ENCODE measurements around the gene TNIP3. TPM values are rescaled to one million over a fixed set of nuclear protein-coding genes. Genes with fewer than 3 reads are reported as not detected.

The TNIP3 gene
- total RNA-seq, 5 donors from 2014 or later (not counting 1 experiment from before 2014, with no cell fraction given): 1.2 to 2.0 (median 1.2) TPM

- no peaks in the 10 kb centered on the region for H3K9me3 ChIP-seq
- ATAC-seq (replicated peaks in 1 of 4): no peak
- ChIA-PET POLR2A (interaction anchor here (0.6 to 0.7 kb wide), 2 partner anchors 680 to 943 kb away, joined by 3 read pairs; no protein-coding TSS in a partner anchor), CTCF (interaction anchor here (0.6 to 0.8 kb wide), 4 partner anchors 20 to 1207 kb away, joined by 3 read pairs; partner anchors contain the start of gene NDNF (in 1 of the 2))
- peaks cover 0 to 3% of the 10 kb centered on the region in 2 experiments for H3K4me1 ChIP-seq (ENCODE audit: control insufficient read depth in 1 of 2, extremely low read depth in 1 of 2, insufficient read depth in 2 of 2, low read length in 2 of 2)
- H3K4me3 ChIP-seq (ENCODE audit: control insufficient read depth in 1 of 2, extremely low read depth in 1 of 2, low read length in 1 of 2): no peak overlapping the region
- H3K27ac ChIP-seq (ENCODE audit: low read length): no peak overlapping the region
- Mint-ChIP-seq H3K27ac (no peak overlapping the region), H3K27me3 (no peaks in the 10 kb centered on the region), H3K4me3 (no peak overlapping the region), H3K9me3 (no peaks in the 10 kb centered on the region), H3K4me1 (peaks cover 0 to 2% (median 0%) of the 10 kb centered on the region in 3 donors), H3K36me3 (no peaks in the 10 kb centered on the region)
- H3K27me3 ChIP-seq (replicated peaks in 1 of 2; ENCODE audit: control insufficient read depth in 2 of 2, extremely low read depth in 1 of 2, insufficient read depth in 2 of 2, low read length in 1 of 2): no peaks in the 10 kb centered on the region
- no peaks in the 10 kb centered on the region for H3K36me3 ChIP-seq (ENCODE audit: control insufficient read depth in 2 of 2, extremely low read depth in 1 of 2, insufficient read depth in 1 of 2, low read length in 1 of 2)
- no peak for DNase-seq
Observed at GRCh38 chr4:121096191-121096590, 67.9 kb downstream of the TNIP3 start.

GRCh38 chr4:121094297-121094966, 69.7 kb downstream of the TNIP3 start:
- CTCF ChIA-PET: interaction anchor here (0.5 to 1.0 kb wide), 3 partner anchors 38 to 941 kb away, joined by 3 to 4 read pairs (median 3); no protein-coding TSS in a partner anchor
- 94% methylated on average over 2 of the region's 3 CpGs for WGBS (ENCODE audit: insufficient coverage)
- no peak overlapping the region for H3K4me3 ChIP-seq (ENCODE audit: control insufficient read depth in 1 of 2, extremely low read depth in 1 of 2, low read length in 1 of 2)
- H3K36me3 ChIP-seq (ENCODE audit: control insufficient read depth in 2 of 2, extremely low read depth in 1 of 2, insufficient read depth in 1 of 2, low read length in 1 of 2): no peaks in the 10 kb centered on the region
- no peaks in the 10 kb centered on the region for H3K4me1 Mint-ChIP-seq
- no peaks in the 10 kb centered on the region for H3K36me3 Mint-ChIP-seq
- H3K27me3 Mint-ChIP-seq: no peaks in the 10 kb centered on the region
- no peak for DNase-seq
- H3K9me3 ChIP-seq: no peaks in the 10 kb centered on the region
- no peak overlapping the region for H3K27ac ChIP-seq (ENCODE audit: low read length)
- peaks cover 0 to 3% of the 10 kb centered on the region in 2 experiments for H3K4me1 ChIP-seq (ENCODE audit: control insufficient read depth in 1 of 2, extremely low read depth in 1 of 2, insufficient read depth in 2 of 2, low read length in 2 of 2)
- POLR2A ChIA-PET: no interaction called here
- no peaks in the 10 kb centered on the region for H3K9me3 Mint-ChIP-seq
- no peak overlapping the region for H3K4me3 Mint-ChIP-seq
- no peak overlapping the region for H3K27ac Mint-ChIP-seq
- no peak for ATAC-seq (replicated peaks in 1 of 4)
- no peaks in the 10 kb centered on the region for H3K27me3 ChIP-seq (replicated peaks in 1 of 2; ENCODE audit: control insufficient read depth in 2 of 2, extremely low read depth in 1 of 2, insufficient read depth in 2 of 2, low read length in 1 of 2)

- H3K27ac ChIP-seq (ENCODE audit: low read length): no peak overlapping the region
- DNase-seq: no peak
- CTCF ChIA-PET: interaction anchor here (0.6 to 0.8 kb wide), 2 partner anchors 27 to 1471 kb away, joined by 3 read pairs; no protein-coding TSS in a partner anchor
- peaks cover 0 to under 1% of the 10 kb centered on the region in 2 experiments for H3K4me1 ChIP-seq (ENCODE audit: control insufficient read depth in 1 of 2, extremely low read depth in 1 of 2, insufficient read depth in 2 of 2, low read length in 2 of 2)
- no peaks in the 10 kb centered on the region for H3K36me3 ChIP-seq (ENCODE audit: control insufficient read depth in 2 of 2, extremely low read depth in 1 of 2, insufficient read depth in 1 of 2, low read length in 1 of 2)
- no peaks in the 10 kb centered on the region for H3K27me3 Mint-ChIP-seq
- no peaks in the 10 kb centered on the region for H3K9me3 Mint-ChIP-seq
- no peak overlapping the region for H3K4me3 ChIP-seq (ENCODE audit: control insufficient read depth in 1 of 2, extremely low read depth in 1 of 2, low read length in 1 of 2)
- H3K27ac Mint-ChIP-seq: no peak overlapping the region
- H3K4me1 Mint-ChIP-seq: no peaks in the 10 kb centered on the region
- POLR2A ChIA-PET: no interaction called here
- ATAC-seq (replicated peaks in 1 of 4): no peak
- no peak overlapping the region for H3K4me3 Mint-ChIP-seq
- no peaks in the 10 kb centered on the region for H3K9me3 ChIP-seq
- no peaks in the 10 kb centered on the region for H3K36me3 Mint-ChIP-seq
- H3K27me3 ChIP-seq (replicated peaks in 1 of 2; ENCODE audit: control insufficient read depth in 2 of 2, extremely low read depth in 1 of 2, insufficient read depth in 2 of 2, low read length in 1 of 2): no peaks in the 10 kb centered on the region
Observed at GRCh38 chr4:121093261-121093660, 70.9 kb downstream of the TNIP3 start.

GRCh38 chr4:121091941-121092340, 72.2 kb downstream of the TNIP3 start:
- Histone ChIP-seq H3K4me1 (ENCODE audit: control insufficient read depth in 1 of 2, extremely low read depth in 1 of 2, insufficient read depth in 2 of 2, low read length in 2 of 2) (no peaks in the 10 kb centered on the region), H3K27me3 (replicated peaks in 1 of 2; ENCODE audit: control insufficient read depth in 2 of 2, extremely low read depth in 1 of 2, insufficient read depth in 2 of 2, low read length in 1 of 2) (no peaks in the 10 kb centered on the region), H3K4me3 (ENCODE audit: control insufficient read depth in 1 of 2, extremely low read depth in 1 of 2, low read length in 1 of 2) (no peak overlapping the region), H3K27ac (ENCODE audit: low read length) (no peak overlapping the region), H3K36me3 (ENCODE audit: control insufficient read depth in 2 of 2, extremely low read depth in 1 of 2, insufficient read depth in 1 of 2, low read length in 1 of 2) (no peaks in the 10 kb centered on the region), H3K9me3 (no peaks in the 10 kb centered on the region)
- Mint-ChIP-seq H3K4me3 (no peak overlapping the region), H3K36me3 (no peaks in the 10 kb centered on the region), H3K4me1 (no peaks in the 10 kb centered on the region), H3K27me3 (no peaks in the 10 kb centered on the region), H3K27ac (no peak overlapping the region), H3K9me3 (no peaks in the 10 kb centered on the region)
- ATAC-seq (replicated peaks in 1 of 4) (no peak), DNase-seq (no peak)
- ChIA-PET CTCF (interaction anchor here in 1 of 2 donors (0.6 to 1.2 kb wide), 4 partner anchors 17 to 1706 kb away, joined by 3 to 13 read pairs (median 4); no protein-coding TSS in a partner anchor), POLR2A (no interaction called here)

DNA sequence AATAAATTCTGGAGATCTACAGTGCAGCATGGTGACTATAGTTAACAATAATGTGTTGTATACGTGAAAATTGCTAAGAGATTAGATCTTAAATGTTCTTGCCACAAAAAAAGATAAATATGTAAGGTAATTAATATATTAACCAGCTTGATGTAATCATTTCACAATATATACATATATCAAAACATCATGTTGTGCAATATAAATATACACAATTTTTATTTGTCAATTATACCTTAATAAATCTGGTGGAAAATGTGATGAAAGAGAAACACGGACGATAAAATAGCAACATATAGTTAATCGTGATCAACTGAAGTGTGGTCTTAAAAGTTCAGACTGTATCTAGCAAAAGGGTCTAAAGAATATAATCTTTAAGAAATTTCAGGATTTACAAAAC, 75.3 kb downstream of the TNIP3 start:
- ATAC-seq (replicated peaks in 1 of 4) (no peak), DNase-seq (no peak)
- H3K4me1 Mint-ChIP-seq: no peaks in the 10 kb centered on the region
- H3K9me3 Mint-ChIP-seq: no peaks in the 10 kb centered on the region
- Histone ChIP-seq H3K4me3 (ENCODE audit: control insufficient read depth in 1 of 2, extremely low read depth in 1 of 2, low read length in 1 of 2) (no peak overlapping the region), H3K27me3 (replicated peaks in 1 of 2; ENCODE audit: control insufficient read depth in 2 of 2, extremely low read depth in 1 of 2, insufficient read depth in 2 of 2, low read length in 1 of 2) (no peaks in the 10 kb centered on the region), H3K9me3 (no peaks in the 10 kb centered on the region), H3K27ac (ENCODE audit: low read length) (no peak overlapping the region), H3K4me1 (ENCODE audit: control insufficient read depth in 1 of 2, extremely low read depth in 1 of 2, insufficient read depth in 2 of 2, low read length in 2 of 2) (no peaks in the 10 kb centered on the region), H3K36me3 (ENCODE audit: control insufficient read depth in 2 of 2, extremely low read depth in 1 of 2, insufficient read depth in 1 of 2, low read length in 1 of 2) (no peaks in the 10 kb centered on the region)
- H3K4me3 Mint-ChIP-seq: no peak overlapping the region
- peaks cover 0 to 4% of the 10 kb centered on the region in 2 donors for H3K27me3 Mint-ChIP-seq
- H3K36me3 Mint-ChIP-seq: no peaks in the 10 kb centered on the region
- ChIA-PET CTCF (no interaction called here), POLR2A (no interaction called here)
- no peak overlapping the region for H3K27ac Mint-ChIP-seq
- WGBS (ENCODE audit: insufficient coverage): no CpG with 5 or more reads among the region's 4 CpGs

Other genes starting within 250 kb of the TNIP3 start
- 1 to 10 TPM in 2 of 5 donors, under 1 TPM in 2, not detected in 1; 0.47 to 1.4 (median 0.86) TPM for gene PRDM5, start 241.6 kb downstream of the TNIP3 start, total RNA-seq
- gene NDNF, start 91.8 kb downstream of the TNIP3 start, total RNA-seq: under 1 TPM in 3 of 5 donors, not detected in 2; 0.36 to 0.47 (median 0.41) TPM
- gene QRFPR, start 216.7 kb upstream of the TNIP3 start, total RNA-seq: not detected

Measured in T-cell (primary cell).